ENCODE results near the gene RASGRP1. TPM values are rescaled to one million over a fixed set of nuclear protein-coding genes. Genes with fewer than 3 reads are reported as not detected.
"Not testable (repeated sequence)": the region's sequence is repeated elsewhere in the genome, so short reads cannot be mapped to it uniquely, and the experiment has no call there.

RASGRP1 gene
- total RNA-seq, 6 donors from 2014 or later, result 2.9 to 6.8 (median 4.6) TPM

DNA sequence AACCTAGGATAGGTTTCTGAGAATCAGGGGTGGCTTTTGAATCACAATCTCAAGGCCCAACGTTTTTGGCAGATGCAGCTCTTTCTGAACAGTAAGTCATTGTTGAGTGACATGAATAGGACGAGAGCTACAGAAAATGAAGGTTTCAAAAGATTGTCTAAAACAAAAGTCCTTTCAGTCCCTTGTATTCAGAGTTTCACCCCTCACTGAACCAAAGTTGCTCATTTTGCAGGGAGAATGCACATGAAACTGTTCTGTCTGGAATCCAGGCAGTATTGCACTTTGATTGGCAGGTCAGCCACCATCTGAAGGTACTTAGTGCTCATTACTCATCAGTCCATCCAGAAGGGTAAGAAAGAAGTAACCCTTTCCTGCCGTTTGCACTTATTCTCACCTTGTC is 24.1 kb upstream of the RASGRP1 start:
- WGBS, 2 donors, result 49 to 56% methylated on average over 3 of the region's 3 CpGs
- no peak overlapping the region for H3K27ac ChIP-seq
- DNase-seq, result no peak

DNA sequence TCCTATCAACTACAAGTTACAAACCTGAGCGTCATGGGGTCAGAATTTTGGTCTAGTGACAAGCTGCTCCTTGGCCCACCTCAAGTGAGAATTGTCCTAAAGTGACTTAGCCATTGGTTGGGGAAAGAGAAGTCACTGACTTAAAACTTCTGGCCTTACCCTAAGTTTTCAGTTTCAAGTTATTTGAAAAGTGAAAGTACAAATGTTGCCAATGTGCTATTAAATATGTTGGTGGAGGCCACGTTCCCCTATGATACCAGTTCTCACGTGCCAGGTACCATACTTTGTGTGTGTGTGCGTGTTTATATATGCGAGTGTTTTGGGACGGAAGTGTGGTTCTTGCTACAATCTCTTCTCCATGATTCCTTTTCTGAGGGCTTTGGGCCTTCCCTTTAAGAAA is 22.6 kb upstream of the RASGRP1 start:
- H3K4me3 ChIP-seq, result no peak overlapping the region
- no peaks in the 10 kb centered on the region for H3K9me3 ChIP-seq
- TF ChIP-seq POLR2AphosphoS5 (IDR thresholded peaks at IDR 0.05), result no peak
- TF ChIP-seq, protein P1, sequence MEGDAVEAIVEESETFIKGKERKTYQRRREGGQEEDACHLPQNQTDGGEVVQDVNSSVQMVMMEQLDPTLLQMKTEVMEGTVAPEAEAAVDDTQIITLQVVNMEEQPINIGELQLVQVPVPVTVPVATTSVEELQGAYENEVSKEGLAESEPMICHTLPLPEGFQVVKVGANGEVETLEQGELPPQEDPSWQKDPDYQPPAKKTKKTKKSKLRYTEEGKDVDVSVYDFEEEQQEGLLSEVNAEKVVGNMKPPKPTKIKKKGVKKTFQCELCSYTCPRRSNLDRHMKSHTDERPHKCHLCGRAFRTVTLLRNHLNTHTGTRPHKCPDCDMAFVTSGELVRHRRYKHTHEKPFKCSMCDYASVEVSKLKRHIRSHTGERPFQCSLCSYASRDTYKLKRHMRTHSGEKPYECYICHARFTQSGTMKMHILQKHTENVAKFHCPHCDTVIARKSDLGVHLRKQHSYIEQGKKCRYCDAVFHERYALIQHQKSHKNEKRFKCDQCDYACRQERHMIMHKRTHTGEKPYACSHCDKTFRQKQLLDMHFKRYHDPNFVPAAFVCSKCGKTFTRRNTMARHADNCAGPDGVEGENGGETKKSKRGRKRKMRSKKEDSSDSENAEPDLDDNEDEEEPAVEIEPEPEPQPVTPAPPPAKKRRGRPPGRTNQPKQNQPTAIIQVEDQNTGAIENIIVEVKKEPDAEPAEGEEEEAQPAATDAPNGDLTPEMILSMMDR (IDR thresholded peaks at IDR 0.05), result no peak
- TF ChIP-seq EP300 (IDR thresholded peaks at IDR 0.05), result no peak
- no peaks in the 10 kb centered on the region for H3K36me3 ChIP-seq
- no peaks in the 10 kb centered on the region for H3K4me1 ChIP-seq
- no peak for ATAC-seq (ENCODE audit: low FRiP score in 2 of 2)
- DNase-seq, result no peak
- H3K27ac ChIP-seq, result no peak overlapping the region
- no peaks in the 10 kb centered on the region for H3K27me3 ChIP-seq
- 61 to 74% methylated on average over 6 of the region's 6 CpGs for WGBS, 2 donors

More for the DNA sequence above, 24.1 kb upstream of the RASGRP1 start:
- no peaks in the 10 kb centered on the region for H3K4me1 ChIP-seq
- H3K27me3 ChIP-seq, result no peaks in the 10 kb centered on the region
- no peaks in the 10 kb centered on the region for H3K9me3 ChIP-seq
- no peak for ATAC-seq (ENCODE audit: low FRiP score in 2 of 2)
- no peaks in the 10 kb centered on the region for H3K36me3 ChIP-seq
- TF ChIP-seq POLR2AphosphoS5 (IDR thresholded peaks at IDR 0.05) (no peak), EP300 (IDR thresholded peaks at IDR 0.05) (no peak)
- TF ChIP-seq, protein P1 (IDR thresholded peaks at IDR 0.05), result no peak
- no peak overlapping the region for H3K4me3 ChIP-seq

DNA sequence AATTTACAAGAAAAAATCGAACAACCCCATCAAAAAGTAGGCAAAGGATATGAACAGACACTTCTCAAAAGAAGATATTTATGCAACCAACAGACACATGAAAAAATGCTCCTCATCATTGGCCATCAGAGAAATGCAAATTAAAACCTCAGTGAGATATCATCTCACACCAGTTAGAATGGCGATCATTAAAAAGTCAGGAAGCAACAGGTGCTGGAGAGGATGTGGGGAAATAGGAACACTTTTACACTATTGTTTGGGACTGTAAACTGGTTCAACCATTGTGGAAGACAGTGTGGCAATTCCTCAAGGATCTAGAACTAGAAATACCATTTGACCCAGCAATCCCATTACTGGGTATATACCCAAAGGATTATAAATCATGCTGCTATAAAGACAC is 21.4 kb upstream of the RASGRP1 start:
- not testable (repeated sequence) for H3K9me3 ChIP-seq; H3K36me3 ChIP-seq; H3K4me3 ChIP-seq; H3K27ac ChIP-seq; H3K4me1 ChIP-seq; H3K27me3 ChIP-seq; DNase-seq; ATAC-seq (ENCODE audit: low FRiP score in 2 of 2)
- 93 to 95% methylated on average over 2 of the region's 2 CpGs for WGBS, 2 donors

DNA sequence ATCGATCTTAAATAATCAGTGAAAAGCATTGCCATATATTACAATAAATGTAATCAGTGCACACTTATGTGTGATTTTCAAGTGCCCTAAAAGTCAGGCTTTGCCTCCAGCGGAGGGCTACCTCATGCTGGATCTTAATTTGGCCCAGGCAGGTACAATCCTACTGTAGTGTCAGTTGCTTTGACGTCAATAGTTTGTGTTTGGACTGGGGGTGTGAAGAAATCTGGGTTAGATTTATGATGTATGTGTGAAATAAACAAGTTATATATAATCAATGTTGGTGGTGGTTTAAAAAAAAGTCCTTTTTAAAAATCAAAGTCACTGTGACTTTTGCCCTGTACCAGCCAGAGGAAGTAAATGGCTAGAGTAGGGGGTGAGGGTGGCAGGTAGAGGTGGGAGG is 14.0 kb upstream of the RASGRP1 start:
- no peaks in the 10 kb centered on the region for H3K4me1 ChIP-seq
- 80 to 90% methylated on average over 3 of the region's 3 CpGs for WGBS, 2 donors
- H3K4me3 ChIP-seq, result no peak overlapping the region
- H3K36me3 ChIP-seq, result no peaks in the 10 kb centered on the region
- no peak for DNase-seq
- no peak for ATAC-seq (ENCODE audit: low FRiP score in 2 of 2)
- H3K27me3 ChIP-seq, result no peaks in the 10 kb centered on the region
- TF ChIP-seq POLR2AphosphoS5 (IDR thresholded peaks at IDR 0.05), result no peak
- TF ChIP-seq POLR2A (IDR thresholded peaks at IDR 0.05), result no peak
- TF ChIP-seq EP300 (IDR thresholded peaks at IDR 0.05), result no peak
- TF ChIP-seq, protein P1 (IDR thresholded peaks at IDR 0.05), result no peak
- no peak overlapping the region for H3K27ac ChIP-seq
- H3K9me3 ChIP-seq, result no peaks in the 10 kb centered on the region

DNA sequence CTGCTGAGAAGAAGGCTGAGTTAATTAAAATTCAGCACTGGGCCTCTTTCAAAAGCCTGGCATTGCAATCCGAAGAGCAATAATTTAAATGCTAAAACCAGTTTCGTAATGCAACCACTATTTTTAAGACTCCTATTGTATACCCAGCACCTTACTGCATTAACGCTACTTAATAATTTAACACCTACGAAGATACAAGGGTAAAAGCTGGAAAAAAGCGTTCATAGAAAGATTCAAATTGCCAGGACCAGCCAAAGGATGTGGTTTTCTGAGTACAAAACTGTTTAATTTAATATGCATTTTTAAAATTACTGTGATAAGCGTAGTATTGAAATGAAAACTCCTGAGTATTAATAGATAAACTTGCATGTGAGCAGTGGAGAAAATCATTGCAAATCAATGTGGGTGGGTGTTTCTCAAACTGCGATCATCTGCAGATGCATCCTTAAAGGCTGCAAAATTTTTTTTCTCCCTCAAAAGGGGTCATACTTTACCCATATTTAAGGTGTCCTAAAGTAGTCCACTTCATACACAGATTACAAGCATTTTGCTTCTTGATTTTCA is 12.9 kb upstream of the RASGRP1 start:
- ATAC-seq (ENCODE audit: low FRiP score in 2 of 2) (no peak), DNase-seq (no peak)
- no peaks in the 10 kb centered on the region for H3K27me3 ChIP-seq
- WGBS, 2 donors, result 80 to 82% methylated on average over 7 of the region's 7 CpGs
- H3K4me3 ChIP-seq, result no peak overlapping the region
- TF ChIP-seq POLR2AphosphoS5 (IDR thresholded peaks at IDR 0.05) (no peak), POLR2A (IDR thresholded peaks at IDR 0.05) (no peak), EP300 (IDR thresholded peaks at IDR 0.05) (no peak)
- TF ChIP-seq, protein P1 (IDR thresholded peaks at IDR 0.05), result no peak
- no peaks in the 10 kb centered on the region for H3K9me3 ChIP-seq
- H3K4me1 ChIP-seq, result no peaks in the 10 kb centered on the region
- no peaks in the 10 kb centered on the region for H3K36me3 ChIP-seq
- H3K27ac ChIP-seq, result no peak overlapping the region
